Endothelial cell of umbilical vein (primary cell): ENCODE data around the gene SERPINI1. TPM values are rescaled to one million over a fixed set of nuclear protein-coding genes. Genes with fewer than 3 reads are reported as not detected.

Experiments used
- BruUV-seq: library from RNA; stranded (reverse); fragments of 400-500 nt; replicated peaks from 2 replicates; lab custom pipeline; 2021; lab: Mats Ljungman, UMichigan
- CTCF ChIA-PET: fragments of 300-600, 350-600 bp; sonication (Branson Sonifier 250); formaldehyde crosslinking; loops from one replicate; lab custom pipeline; 2021; ENCODE audit warnings: antibody characterized with exemption, inconsistent platforms; lab: Charles Lee
- POLR2A ChIA-PET: fragments of 300-600, 350-600 bp; sonication (Branson Sonifier 250); formaldehyde crosslinking; loops from one replicate; lab custom pipeline; 2021; ENCODE audit warnings: antibody characterized with exemption, inconsistent platforms; lab: Charles Lee
- DNase-seq: peaks from one replicate; pipeline ENCODE4 v3.0.0-alpha.2; 2011; ENCODE audit warnings: low read depth, low spot score
- FAIRE-seq: peaks from 2 replicates; lab custom pipeline; 2011; peaks lifted over from hg19 to GRCh38; lab: Jason Lieb, UNC
- H2AFZ ChIP-seq: 2 replicates; pipeline ENCODE4 v1.6.0; 2012; ENCODE audit warnings: low read depth, low read length, control low read depth, inconsistent platforms
- H3K27ac ChIP-seq: 2 replicates; pipeline ENCODE4 v1.5.1; 2011; ENCODE audit warnings: low read depth, mild to moderate bottlenecking, control low read depth, low read length, moderate library complexity; ENCODE audit not compliant: insufficient read depth
- H3K27me3 ChIP-seq, 2 experiments: 2 replicates each; pipeline versions ENCODE4 v1.6.0 to v1.6.1; 2011; ENCODE audit warnings: low read length in 2 of 2, mixed read lengths in 1 of 2; ENCODE audit not compliant: control insufficient read depth in 2 of 2, insufficient read depth in 2 of 2
- H3K36me3 ChIP-seq, 2 experiments: 2 replicates in 1 of 2; 3 replicates in 1 of 2; pipeline ENCODE4 v1.5.1; 2011; ENCODE audit warnings: low read length in 2 of 2, mild to moderate bottlenecking in 1 of 2, moderate library complexity in 1 of 2; ENCODE audit not compliant: control insufficient read depth in 2 of 2, insufficient read depth in 2 of 2; ENCODE audit errors: extremely low read depth in 1 of 2
- H3K4me1 ChIP-seq: 3 replicates; pipeline ENCODE4 v1.5.1; 2011; ENCODE audit warnings: mild to moderate bottlenecking, low read length; ENCODE audit not compliant: control insufficient read depth, insufficient read depth; ENCODE audit errors: extremely low read depth
- H3K4me2 ChIP-seq: 2 replicates; pipeline ENCODE4 v1.6.1; 2011; ENCODE audit warnings: low read length, control low read depth, mixed read lengths; ENCODE audit not compliant: insufficient read depth
- H3K4me3 ChIP-seq, 3 experiments: fragments of 200-600 bp in 1 of 3; sonication (generic), shearing (Covaris generic) in 1 of 3; replicated peaks in 1 of 3; 2 replicates each; pipeline ENCODE4 v1.5.1; 2011 to 2016; ENCODE audit warnings: control low read depth in 3 of 3, low read length in 3 of 3, mild to moderate bottlenecking in 2 of 3, inconsistent platforms in 1 of 3, low read depth in 1 of 3, moderate library complexity in 1 of 3; ENCODE audit not compliant: insufficient read depth in 1 of 3
- H3K79me2 ChIP-seq: 2 replicates; pipeline ENCODE4 v1.6.0; 2012; ENCODE audit warnings: low read length, inconsistent platforms; ENCODE audit not compliant: control insufficient read depth, insufficient read depth
- H3K9ac ChIP-seq: replicated peaks from 2 replicates; pipeline ENCODE3; 2011; ENCODE audit warnings: low read length, control low read depth; ENCODE audit not compliant: insufficient read depth; ENCODE audit errors: extremely low read depth
- H3K9me1 ChIP-seq: replicated peaks from 3 replicates; pipeline ENCODE4 v1.6.0; 2011; ENCODE audit warnings: mild to moderate bottlenecking, low read length; ENCODE audit not compliant: control insufficient read depth, insufficient read depth; ENCODE audit errors: extremely low read depth
- H3K9me3 ChIP-seq: replicated peaks from 2 replicates; pipeline ENCODE4 v1.5.1; 2012; ENCODE audit warnings: low read length, inconsistent platforms; ENCODE audit not compliant: control insufficient read depth, insufficient read depth
- H4K20me1 ChIP-seq: replicated peaks from 2 replicates; pipeline ENCODE3; 2011; ENCODE audit warnings: mild to moderate bottlenecking, low read length; ENCODE audit not compliant: control insufficient read depth, insufficient read depth; ENCODE audit errors: extremely low read depth
- EZH2 ChIP-seq: IDR thresholded peaks from 2 replicates; pipeline ENCODE4 v1.6.1; 2012; ENCODE audit warnings: borderline replicate concordance, low read depth, mild to moderate bottlenecking, moderate library complexity, low read length, inconsistent platforms; ENCODE audit not compliant: severe bottlenecking
- FOS ChIP-seq: IDR thresholded peaks from 2 replicates; pipeline ENCODE4 v1.6.1; 2011; ENCODE audit warnings: mild to moderate bottlenecking, low read length, moderate library complexity, borderline replicate concordance; ENCODE audit not compliant: insufficient read depth
- GATA2 ChIP-seq: IDR thresholded peaks from 2 replicates; pipeline ENCODE4 v1.7.0; 2011; ENCODE audit warnings: low read depth, mild to moderate bottlenecking, moderate library complexity, mixed read lengths, low read length; ENCODE audit not compliant: insufficient read length, insufficient read depth
- JUN ChIP-seq: IDR thresholded peaks from 2 replicates; pipeline ENCODE4 v1.6.1; 2011; ENCODE audit warnings: borderline replicate concordance, low read depth; ENCODE audit not compliant: insufficient read length, insufficient read depth
- MYC ChIP-seq: IDR thresholded peaks from one replicate; pipeline ENCODE4 v1.6.1; 2011; ENCODE audit warnings: mild to moderate bottlenecking, low read depth, low read length
- POLR2A ChIP-seq: IDR thresholded peaks from 2 replicates; pipeline ENCODE4 v1.6.1; 2012; ENCODE audit warnings: low read depth, mild to moderate bottlenecking, control low read depth, low read length
- POLR2AphosphoS5 ChIP-seq: IDR thresholded peaks from 2 replicates; pipeline ENCODE4 v1.6.1; 2012; ENCODE audit warnings: low read depth, mild to moderate bottlenecking, control low read depth, low read length, moderate library complexity; ENCODE audit not compliant: insufficient read depth
- dilution Hi-C: fragments of 300-500 bp; cut with MboI; formaldehyde crosslinking; loops from one replicate; pipeline ENCODE4 v1.15.0; 2019; ENCODE audit warnings: low sequenced_read_pairs; ENCODE audit not compliant: extremely low pct_ligation_motif_present
- intact Hi-C: fragments of 100-400 bp; cut with micrococcal nuclease; formaldehyde crosslinking; loops from one replicate; pipeline ENCODE4 v1.10.0; 2022
- polyA plus RNA-seq, 4 experiments: library from polyadenylated mRNA; depleted of rRNA in 3 of 4; stranded (reverse) in 3 of 4; unstranded in 1 of 4; fragments of >200 nt; gene quantifications; 2 replicates each; pipeline versions ENCODE4 v1.2.1 to v1.2.3, GENCODE V29; 2011 to 2012; ENCODE audit warnings: missing spikeins in 1 of 4
- total RNA-seq: library from RNA; stranded (reverse); gene quantifications from 2 replicates; pipeline ENCODE4 v1.2.3, GENCODE V29; 2021
- TF ChIP-seq, protein P1 (sequence below), 2 donors: IDR thresholded peaks; 1 replicate in 1 of 2; 2 replicates in 1 of 2; pipeline ENCODE4 v1.5.1; 2011; ENCODE audit warnings: low read length in 2 of 2, mild to moderate bottlenecking in 2 of 2, moderate library complexity in 2 of 2, control low read depth in 1 of 2, inconsistent platforms in 1 of 2, low read depth in 1 of 2; ENCODE audit not compliant: insufficient read depth in 1 of 2; ENCODE audit errors: extremely low read depth in 1 of 2
- TF ChIP-seq, protein P2 (sequence below): IDR thresholded peaks from 2 replicates; pipeline ENCODE4 v1.6.1; 2011; ENCODE audit not compliant: insufficient read depth, insufficient read length

SERPINI1 gene
- total and polyA plus RNA-seq, 2 donors (not counting 3 experiments of a cell fraction or from before 2014, with no cell fraction given) = 0.22 to 0.28 TPM

DNA sequence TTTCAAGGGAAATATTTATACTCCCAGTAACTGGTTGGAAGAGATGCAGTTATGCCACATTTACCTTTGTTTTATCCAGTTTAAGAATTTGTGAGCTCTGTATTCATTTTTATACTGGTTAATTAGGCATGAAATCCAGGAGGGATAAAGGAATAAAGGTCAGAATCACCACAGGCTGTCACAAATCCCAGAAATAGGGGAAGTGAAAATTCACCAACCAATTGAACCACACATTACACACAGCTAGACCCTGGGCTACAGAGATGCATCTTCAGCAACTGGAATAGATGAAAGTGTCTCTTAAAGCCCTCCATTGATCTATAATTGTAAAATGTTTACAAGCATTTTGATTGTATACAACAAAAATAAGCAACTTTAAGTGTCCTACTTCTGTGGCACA lies 18.5 kb downstream of the SERPINI1 start:
- Histone ChIP-seq H3K4me1 (no peaks in the 10 kb centered on the region), H4K20me1 (no peaks in the 10 kb centered on the region), H3K27me3 (peaks cover 0 to 3% of the 10 kb centered on the region in 2 experiments), H3K9me1 (no peaks in the 10 kb centered on the region), H3K36me3 (no peaks in the 10 kb centered on the region), H3K9ac (no peak overlapping the region), H3K9me3 (no peaks in the 10 kb centered on the region), H3K79me2 (no peaks in the 10 kb centered on the region), H3K4me2 (no peak overlapping the region), H3K4me3 (no peak overlapping the region), H3K27ac (no peak overlapping the region), H2AFZ (no peak overlapping the region)
- TF ChIP-seq FOS (no peak), JUN (no peak), POLR2A (no peak), EZH2 (no peak), POLR2AphosphoS5 (no peak), GATA2 (no peak), MYC (no peak)
- TF ChIP-seq, protein P1, sequence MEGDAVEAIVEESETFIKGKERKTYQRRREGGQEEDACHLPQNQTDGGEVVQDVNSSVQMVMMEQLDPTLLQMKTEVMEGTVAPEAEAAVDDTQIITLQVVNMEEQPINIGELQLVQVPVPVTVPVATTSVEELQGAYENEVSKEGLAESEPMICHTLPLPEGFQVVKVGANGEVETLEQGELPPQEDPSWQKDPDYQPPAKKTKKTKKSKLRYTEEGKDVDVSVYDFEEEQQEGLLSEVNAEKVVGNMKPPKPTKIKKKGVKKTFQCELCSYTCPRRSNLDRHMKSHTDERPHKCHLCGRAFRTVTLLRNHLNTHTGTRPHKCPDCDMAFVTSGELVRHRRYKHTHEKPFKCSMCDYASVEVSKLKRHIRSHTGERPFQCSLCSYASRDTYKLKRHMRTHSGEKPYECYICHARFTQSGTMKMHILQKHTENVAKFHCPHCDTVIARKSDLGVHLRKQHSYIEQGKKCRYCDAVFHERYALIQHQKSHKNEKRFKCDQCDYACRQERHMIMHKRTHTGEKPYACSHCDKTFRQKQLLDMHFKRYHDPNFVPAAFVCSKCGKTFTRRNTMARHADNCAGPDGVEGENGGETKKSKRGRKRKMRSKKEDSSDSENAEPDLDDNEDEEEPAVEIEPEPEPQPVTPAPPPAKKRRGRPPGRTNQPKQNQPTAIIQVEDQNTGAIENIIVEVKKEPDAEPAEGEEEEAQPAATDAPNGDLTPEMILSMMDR (IDR thresholded peaks at IDR 0.05; ENCODE audit: extremely low read depth in 1 of 2, insufficient read depth in 1 of 2, low read depth in 1 of 2, low read length in 2 of 2) = no peak
- TF ChIP-seq, protein P2, sequence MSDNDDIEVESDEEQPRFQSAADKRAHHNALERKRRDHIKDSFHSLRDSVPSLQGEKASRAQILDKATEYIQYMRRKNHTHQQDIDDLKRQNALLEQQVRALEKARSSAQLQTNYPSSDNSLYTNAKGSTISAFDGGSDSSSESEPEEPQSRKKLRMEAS = no peak
- dilution Hi-C loops (no loop called here), intact Hi-C loops (no loop called here)
- ChIA-PET POLR2A (no interaction called here), CTCF (no interaction called here)
- DNase-seq = no peak
- no peak for FAIRE-seq
- no TSS peak for BruUV-seq
